Measurements from ENCODE around the gene C2orf15.

C2orf15 gene

DNA sequence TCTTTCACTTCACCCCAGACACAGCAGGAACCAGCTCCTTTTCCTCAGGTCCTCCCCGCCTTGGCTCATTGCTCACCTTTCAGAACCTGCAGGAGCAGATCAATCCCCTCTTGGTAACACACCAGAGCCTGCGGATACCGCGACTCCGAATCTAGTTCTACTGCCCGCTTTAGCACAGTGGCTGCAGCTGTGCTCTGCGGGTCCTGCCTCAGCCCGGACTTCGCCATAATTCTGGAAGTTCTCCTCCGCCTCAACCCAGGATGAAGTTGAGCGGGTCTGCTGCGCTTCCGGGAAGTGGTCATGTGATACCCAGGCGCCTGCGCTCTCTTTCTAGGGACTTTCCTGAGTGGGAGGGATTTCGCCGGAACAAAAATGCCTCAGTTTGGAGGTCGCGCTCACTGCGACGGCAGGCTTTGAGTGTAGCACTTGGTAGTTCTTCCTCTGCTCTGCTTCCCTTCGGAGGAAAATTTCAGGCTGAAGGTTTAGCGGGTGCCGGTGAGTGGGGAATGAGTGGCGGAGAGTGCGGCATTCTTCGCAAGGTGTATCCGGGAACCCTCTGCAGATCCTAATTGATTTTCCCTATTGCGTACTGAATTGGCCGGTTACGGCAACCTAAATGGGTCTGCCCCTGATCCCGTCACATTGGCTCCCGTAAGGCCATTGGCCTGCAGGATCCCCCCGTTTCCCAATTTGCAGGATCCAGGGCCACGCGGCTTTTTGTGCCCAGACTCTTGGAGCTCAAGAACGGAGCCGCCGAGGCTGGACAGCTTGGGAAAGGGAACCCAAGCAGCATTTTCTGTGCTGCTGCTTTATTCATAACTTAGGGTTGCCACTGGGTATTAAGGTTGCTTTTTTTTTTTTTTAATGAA lies 39.5 kb downstream of the C2orf15 start, which contains the start of the genes MITD1 and MRPL30:
MITD1 (minus strand) TSS at position 304 of the 869 bp plus-strand sequence; CDS start at position 227, 77 bp downstream.
MRPL30 (plus strand) TSS at position 430 of the 869 bp plus-strand sequence. CDS start 5,020 bp downstream, outside the sequence.
- TF ChIP-seq, protein P1, sequence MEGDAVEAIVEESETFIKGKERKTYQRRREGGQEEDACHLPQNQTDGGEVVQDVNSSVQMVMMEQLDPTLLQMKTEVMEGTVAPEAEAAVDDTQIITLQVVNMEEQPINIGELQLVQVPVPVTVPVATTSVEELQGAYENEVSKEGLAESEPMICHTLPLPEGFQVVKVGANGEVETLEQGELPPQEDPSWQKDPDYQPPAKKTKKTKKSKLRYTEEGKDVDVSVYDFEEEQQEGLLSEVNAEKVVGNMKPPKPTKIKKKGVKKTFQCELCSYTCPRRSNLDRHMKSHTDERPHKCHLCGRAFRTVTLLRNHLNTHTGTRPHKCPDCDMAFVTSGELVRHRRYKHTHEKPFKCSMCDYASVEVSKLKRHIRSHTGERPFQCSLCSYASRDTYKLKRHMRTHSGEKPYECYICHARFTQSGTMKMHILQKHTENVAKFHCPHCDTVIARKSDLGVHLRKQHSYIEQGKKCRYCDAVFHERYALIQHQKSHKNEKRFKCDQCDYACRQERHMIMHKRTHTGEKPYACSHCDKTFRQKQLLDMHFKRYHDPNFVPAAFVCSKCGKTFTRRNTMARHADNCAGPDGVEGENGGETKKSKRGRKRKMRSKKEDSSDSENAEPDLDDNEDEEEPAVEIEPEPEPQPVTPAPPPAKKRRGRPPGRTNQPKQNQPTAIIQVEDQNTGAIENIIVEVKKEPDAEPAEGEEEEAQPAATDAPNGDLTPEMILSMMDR (IDR thresholded peaks at IDR 0.05; ENCODE audit: low read depth, low read length), result no peak
- H3K9me3 ChIP-seq, result no peaks in the 10 kb centered on the region
- H3K4me3 ChIP-seq (ENCODE audit: low read depth, low read length), result peak within 1 kb of the TSS; percentile 89
- DNase-seq, result peak; percentile 80
- H3K27me3 ChIP-seq, result no peaks in the 10 kb centered on the region
- H3K4me1 ChIP-seq, result no peaks in the 10 kb centered on the region
- no peaks in the 10 kb centered on the region for H3K36me3 ChIP-seq

DNA sequence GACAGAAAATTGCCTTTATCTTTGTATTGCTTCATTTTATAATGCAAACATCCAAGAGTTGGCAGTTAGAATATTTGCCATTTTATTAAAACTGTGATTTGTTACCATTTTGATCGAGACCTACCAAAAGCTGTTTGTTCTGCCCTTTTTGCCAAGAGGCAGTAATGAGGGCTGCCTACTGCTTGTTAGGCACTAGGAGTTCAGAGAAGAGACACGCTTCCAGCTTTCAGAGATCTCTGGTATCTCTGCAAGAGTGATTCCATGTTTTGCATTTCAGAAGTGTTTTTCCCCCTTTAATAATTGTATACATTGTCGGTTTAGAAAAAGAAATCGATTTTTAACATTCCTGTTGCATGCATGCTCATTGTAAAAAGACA lies 40.1 kb downstream of the C2orf15 start:
- H3K27me3 ChIP-seq, result no peaks in the 10 kb centered on the region
- peak overlapping the region; percentile 89 for H3K4me3 ChIP-seq (ENCODE audit: low read depth, low read length)
- TF ChIP-seq, protein P1 (IDR thresholded peaks at IDR 0.05; ENCODE audit: low read depth, low read length), result no peak
- no peaks in the 10 kb centered on the region for H3K4me1 ChIP-seq
- no peaks in the 10 kb centered on the region for H3K36me3 ChIP-seq
- DNase-seq, result no peak
- no peaks in the 10 kb centered on the region for H3K9me3 ChIP-seq

DNA sequence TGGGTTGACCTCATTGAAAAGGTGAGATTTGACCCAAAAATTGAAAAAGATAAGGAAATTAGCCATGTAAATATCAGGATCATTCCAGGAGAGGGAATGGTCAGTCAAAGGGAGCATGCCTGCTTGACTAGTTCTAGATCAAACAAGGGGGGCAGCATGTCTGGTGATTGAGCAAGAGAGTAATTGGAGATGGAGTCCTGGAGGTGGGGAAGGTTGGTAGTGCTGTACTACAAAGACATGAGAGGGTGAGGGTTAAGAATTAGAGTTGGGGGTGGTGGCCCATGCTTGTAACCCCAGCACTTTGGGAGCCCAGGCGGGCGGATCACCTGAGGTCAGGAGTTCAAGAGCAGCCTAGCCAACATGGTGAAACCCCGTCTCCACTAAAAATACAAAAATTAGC lies 41.5 kb downstream of the C2orf15 start:
- DNase-seq, result no peak
- Histone ChIP-seq H3K27me3 (no peaks in the 10 kb centered on the region), H3K4me3 (ENCODE audit: low read depth, low read length) (no peak overlapping the region), H3K4me1 (no peaks in the 10 kb centered on the region), H3K9me3 (no peaks in the 10 kb centered on the region), H3K36me3 (no peaks in the 10 kb centered on the region)
- TF ChIP-seq, protein P1 (IDR thresholded peaks at IDR 0.05; ENCODE audit: low read depth, low read length), result no peak

DNA sequence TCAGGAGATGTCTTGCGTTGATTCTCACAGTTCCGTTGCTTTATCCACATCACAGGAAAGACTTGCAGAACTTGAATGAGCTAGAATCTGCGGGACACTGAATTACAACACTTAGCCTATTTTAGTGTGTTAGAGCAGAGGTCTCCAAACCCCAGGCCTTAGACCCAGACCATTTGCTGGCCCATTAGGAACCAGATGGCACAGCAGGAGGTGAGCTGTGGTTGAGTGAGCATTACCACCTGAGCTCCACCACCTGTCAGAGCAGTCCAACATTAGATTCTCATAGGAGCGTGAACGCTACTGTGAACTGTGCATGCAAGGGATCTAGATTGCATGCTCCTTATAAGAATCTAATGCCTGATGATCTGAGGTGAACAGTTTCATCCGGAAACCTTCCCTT lies 43.3 kb downstream of the C2orf15 start:
- TF ChIP-seq, protein P1 (IDR thresholded peaks at IDR 0.05; ENCODE audit: low read depth, low read length), result no peak
- H3K27me3 ChIP-seq, result no peaks in the 10 kb centered on the region
- H3K36me3 ChIP-seq, result no peaks in the 10 kb centered on the region
- H3K4me3 ChIP-seq (ENCODE audit: low read depth, low read length), result no peak overlapping the region
- DNase-seq, result no peak
- no peaks in the 10 kb centered on the region for H3K9me3 ChIP-seq
- no peaks in the 10 kb centered on the region for H3K4me1 ChIP-seq

DNA sequence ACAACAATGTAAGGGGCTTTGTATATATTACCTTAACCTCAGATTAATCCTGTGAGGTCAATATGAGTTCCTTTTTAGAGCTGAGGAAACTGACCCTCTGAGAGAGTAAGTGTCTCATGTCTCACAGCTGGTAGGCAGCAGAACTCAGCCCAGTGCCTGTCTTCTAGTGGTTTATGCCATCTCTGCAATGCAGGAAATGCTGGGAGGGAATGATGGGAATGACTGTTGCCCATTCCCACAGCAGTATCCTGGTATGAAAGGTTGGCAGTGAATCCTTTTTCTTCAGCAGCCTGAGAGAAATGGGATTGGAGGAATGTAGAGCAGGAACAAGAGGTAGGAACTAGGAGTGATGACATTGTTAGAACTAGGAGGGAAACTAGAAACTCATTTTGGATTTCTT lies 45.5 kb downstream of the C2orf15 start:
- Histone ChIP-seq H3K27me3 (no peaks in the 10 kb centered on the region), H3K4me1 (no peaks in the 10 kb centered on the region), H3K4me3 (ENCODE audit: low read depth, low read length) (no peak overlapping the region), H3K36me3 (peaks cover 4% of the 10 kb centered on the region; the same call in 1 of the 2 replicates), H3K9me3 (no peaks in the 10 kb centered on the region)
- DNase-seq, result no peak
- TF ChIP-seq, protein P1 (IDR thresholded peaks at IDR 0.05; ENCODE audit: low read depth, low read length), result no peak

DNA sequence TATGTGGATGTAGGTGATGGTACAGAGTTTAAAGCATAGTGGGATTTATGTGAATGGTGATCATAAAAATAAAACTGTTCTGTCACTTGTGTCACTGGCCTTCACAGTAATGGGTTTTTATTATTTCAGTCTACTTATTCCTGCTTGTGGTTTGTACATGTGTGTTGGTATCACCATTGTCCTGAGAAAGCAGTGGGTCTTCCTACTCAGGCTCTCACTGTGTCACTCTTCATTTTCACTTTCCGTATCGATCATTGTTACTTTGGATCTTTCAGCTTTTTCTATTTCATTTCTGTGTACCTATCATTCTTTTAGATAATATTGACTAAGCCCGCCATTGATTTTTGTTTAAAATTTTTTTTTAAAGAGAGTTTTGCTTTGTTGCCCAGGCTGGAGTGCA lies 46.9 kb downstream of the C2orf15 start:
- no peaks in the 10 kb centered on the region for H3K27me3 ChIP-seq
- DNase-seq, result no peak
- TF ChIP-seq, protein P1 (IDR thresholded peaks at IDR 0.05; ENCODE audit: low read depth, low read length), result no peak
- H3K36me3 ChIP-seq, result peaks cover 12% of the 10 kb centered on the region; the same call in 1 of the 2 replicates
- no peak overlapping the region for H3K4me3 ChIP-seq (ENCODE audit: low read depth, low read length)
- no peaks in the 10 kb centered on the region for H3K9me3 ChIP-seq
- H3K4me1 ChIP-seq, result no peaks in the 10 kb centered on the region

All from BE2C (cell line).